ENCODE data around the gene SASH3.

SASH3 gene

DNA sequence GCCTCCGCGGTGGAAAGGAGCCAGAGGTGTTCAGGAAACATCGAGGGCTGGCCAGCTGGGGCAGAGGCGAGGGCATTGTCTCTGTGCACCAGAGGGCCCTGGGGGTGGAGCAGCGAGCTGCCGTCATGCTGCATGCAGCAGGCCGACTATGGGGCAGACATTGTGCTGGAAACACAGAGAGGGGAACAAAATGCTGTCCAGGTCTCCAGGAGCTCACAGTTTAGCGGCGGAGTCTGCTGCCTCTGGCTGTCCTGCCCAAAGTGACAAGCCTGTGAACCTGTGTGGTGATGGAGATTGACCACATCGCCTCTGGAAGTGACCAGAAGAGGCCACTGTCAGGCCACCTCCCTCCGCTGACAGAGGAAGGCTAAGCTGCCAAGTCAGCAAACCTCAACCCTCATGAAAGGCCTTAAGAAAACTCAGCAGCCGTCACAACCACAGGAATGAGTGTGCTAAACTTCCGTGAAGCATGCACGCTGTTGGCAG lies 20.1 kb upstream of the SASH3 start:
- DNase-seq (peak; percentile 52), ATAC-seq (peak; percentile 76)

DNA sequence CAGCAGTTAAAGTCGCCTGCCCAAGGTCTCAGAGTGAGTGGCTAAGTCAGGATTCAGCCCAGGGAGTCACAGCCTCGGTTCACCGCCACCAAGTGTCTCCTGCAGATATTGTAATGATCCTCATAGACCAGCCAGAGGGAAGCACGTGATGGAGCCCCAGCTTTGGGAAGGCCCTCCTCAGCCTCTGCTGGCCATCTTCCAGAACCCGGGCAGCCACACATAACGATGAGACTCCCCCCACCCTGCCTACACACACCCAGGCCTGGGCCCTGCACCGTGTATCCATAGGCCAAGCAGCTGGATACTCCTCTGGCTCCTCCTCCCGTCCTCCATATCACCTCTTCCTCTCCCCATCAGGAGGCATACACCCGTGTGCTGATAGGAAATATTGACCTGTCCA lies 19.6 kb upstream of the SASH3 start:
- no peak for ATAC-seq

GRCh38 chrX:129760981-129761380 lies 18.8 kb upstream of the SASH3 start:
- no peak for DNase-seq

More for the DNA sequence above, 19.6 kb upstream of the SASH3 start:
- no peak for DNase-seq

DNA sequence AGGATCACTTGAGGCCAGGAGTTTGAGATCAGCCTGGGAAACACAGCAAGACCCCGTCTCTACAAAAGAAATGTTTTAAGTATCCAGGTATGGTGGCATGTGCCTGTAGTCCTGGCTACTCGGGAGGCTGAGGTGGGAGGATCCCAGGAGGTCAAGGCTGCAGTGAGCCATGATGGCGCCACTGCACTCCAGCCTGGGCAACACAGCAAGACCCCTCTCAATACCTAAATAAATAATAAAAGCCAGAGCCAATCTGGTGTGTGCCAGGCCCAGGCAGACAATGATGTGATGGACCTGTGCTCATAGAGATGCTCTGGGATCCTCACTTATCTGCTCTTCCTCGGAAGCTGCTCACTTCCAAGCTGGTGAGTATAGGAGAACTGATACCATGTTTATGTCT lies 18.2 kb upstream of the SASH3 start:
- no peak for ATAC-seq

More at GRCh38 chrX:129760981-129761380, 18.8 kb upstream of the SASH3 start:
- ATAC-seq = no peak

DNA sequence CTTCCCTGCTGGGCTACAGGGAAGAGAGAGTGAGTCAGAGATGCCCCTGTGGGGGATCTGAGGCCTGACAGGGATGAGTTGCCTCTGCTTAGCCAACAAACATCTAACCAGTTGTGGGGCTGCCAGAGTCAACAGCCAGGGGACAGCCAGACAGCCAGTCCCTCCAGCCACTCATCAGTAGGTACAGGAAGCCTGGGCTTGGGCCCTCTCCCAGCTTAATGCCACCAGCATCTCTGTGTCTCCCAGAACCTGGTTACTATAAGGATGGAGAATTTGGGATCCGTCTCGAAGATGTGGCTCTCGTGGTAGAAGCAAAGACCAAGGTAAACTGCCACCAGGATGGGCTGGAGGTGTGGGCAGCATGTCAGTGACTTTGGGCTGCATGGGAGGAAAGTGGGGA lies 17.3 kb upstream of the SASH3 start:
- DNase-seq (no peak), ATAC-seq (no peak)

More for the DNA sequence above, 18.2 kb upstream of the SASH3 start:
- DNase-seq = no peak

- DNase-seq (no peak), ATAC-seq (no peak)
Measured at GRCh38 chrX:129763666-129764065, 16.1 kb upstream of the SASH3 start.

DNA sequence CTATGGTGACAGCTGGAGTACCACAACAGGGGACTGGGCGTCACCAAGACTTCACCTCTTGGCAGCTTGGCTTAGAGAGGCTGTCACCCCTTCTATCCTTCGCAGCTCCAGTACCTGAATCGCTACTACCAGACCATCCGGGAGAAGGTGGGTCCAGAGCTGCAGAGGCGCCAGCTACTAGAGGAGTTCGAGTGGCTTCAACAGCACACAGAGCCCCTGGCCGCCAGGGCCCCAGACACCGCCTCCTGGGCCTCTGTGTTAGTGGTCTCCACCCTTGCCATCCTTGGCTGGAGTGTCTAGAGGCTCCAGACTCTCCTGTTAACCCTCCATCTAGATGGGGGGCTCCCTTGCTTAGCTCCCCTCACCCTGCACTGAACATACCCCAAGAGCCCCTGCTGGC lies 11.6 kb upstream of the SASH3 start:
- DNase-seq = no peak
- ATAC-seq = no peak

GRCh38 chrX:129768586-129769466 lies 10.9 kb upstream of the SASH3 start:
- ATAC-seq = no peak
- DNase-seq = no peak

GRCh38 chrX:129769467-129770154 lies 10.1 kb upstream of the SASH3 start:
- DNase-seq = peak; percentile 66
- ATAC-seq = peak; percentile 84

DNA sequence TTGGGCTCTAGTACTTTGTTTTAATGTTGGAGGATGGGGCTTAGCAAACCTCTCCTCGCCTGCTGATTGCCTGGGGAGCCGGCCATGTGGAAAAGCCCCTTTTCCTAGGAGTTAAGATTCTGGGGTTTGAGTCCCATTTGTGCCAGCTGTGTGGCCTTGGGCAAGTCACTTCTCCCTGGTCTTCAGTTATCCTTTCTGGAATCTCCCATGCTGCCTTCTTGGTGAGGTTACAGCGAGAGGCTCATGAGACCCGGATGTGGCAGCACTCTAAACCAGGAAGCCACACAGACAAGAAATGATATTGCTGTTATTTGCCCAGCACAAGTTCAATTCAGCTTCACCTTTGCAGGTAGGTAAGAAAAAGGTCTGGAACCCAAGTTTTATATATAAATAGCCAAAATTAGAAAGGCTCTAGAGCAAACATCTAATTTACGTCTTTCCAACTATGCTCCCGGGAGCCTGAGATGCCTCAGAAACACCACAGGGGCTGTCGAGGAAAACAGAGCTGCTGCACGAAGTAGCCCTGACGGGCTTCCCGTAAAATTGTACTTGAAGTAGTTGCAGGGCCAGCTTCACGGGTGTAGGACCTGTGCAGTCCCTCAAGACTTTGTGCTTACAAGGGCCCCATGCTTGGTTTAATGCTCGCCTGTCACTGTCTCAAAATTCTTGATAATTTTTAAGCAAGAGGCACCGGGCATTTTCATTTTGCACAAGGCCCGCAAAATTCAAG lies 8.3 kb upstream of the SASH3 start:
- ATAC-seq (no peak), DNase-seq (no peak)

- peak; percentile 21 for ATAC-seq
- DNase-seq = peak; percentile 61
Measured at GRCh38 chrX:129772796-129773431, 6.8 kb upstream of the SASH3 start.

DNA sequence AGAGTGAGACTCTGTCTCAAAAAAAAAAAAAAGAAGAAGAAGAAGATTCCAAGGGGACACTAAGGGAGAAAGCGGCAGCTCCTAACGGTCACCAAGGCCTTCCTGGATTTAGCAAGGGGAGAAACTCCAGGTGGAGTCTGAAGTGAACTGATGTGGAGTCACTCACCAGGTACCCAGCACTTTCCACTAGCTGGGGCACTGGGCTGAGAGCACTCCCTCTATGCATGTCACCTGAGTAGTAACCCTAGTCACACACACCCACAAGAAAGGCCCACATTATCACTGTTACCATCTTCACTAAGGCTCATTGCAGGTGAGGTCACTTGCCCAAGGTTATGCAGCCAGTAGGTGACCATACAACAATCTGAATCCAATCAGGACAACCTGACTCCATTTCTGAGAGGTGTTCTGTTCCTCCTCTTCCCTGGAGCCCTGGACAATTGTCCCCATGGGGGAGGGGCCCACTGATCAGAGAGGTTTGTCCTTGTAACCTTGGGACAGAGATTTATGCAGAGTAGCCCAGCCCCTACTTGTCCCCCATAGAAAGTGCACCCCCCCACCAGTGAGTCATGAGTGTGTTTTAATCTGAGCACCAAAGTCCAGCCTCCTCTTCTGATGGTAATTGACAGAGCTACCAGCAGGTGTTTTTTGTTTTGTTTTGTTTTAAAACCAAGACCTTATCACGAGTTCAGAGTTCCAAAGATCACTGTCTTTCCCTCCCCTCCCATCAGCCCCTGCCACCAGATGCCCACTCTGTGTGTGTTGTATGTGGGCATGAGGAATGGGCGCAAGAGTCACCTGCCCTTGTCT lies 5.9 kb upstream of the SASH3 start:
- DNase-seq (peak; percentile 26), ATAC-seq (no peak)

DNA sequence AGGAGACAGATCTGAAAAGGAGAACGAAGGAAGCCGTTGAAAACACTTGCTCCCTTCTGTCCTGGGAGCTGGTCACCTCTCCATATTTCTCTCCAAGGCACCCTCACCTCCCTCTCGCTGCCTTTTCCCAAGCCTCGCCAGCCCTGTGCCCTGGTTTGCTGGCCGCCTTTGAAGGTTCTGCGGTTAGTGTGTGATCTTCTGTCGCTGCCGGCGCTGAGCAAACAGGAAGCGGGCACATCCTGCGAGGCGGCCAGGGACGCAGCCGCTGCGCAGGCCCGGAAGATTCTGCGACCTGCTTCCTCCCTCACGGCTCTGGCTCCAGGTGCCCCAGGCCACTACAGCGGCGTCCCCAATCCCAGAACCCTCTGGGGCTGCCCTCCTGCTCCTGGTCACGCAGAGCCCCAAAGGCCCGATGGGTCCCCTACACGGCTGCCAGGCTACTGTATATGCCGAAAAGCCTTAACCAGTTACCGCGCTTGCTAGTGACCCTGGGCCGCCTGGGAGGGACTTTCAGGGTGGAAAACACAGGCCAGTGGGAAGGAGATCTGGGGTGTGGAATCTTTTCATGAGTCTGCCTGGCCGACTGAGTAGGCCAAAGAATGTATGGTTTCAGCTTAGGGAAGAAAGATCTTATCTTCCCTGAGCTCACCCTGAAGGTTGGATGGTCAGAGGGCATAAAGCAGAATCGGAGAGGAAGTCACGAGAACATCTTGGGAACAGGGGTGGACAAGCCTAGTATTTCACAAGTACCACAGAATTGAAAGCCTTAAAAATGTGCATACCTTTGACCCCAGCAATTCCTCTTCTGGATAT lies 2.3 kb upstream of the SASH3 start:
- DNase-seq (peak; percentile 73), ATAC-seq (peak; percentile 31)

GRCh38 chrX:129779086-129779672 lies 570 bp upstream of the SASH3 start:
- ATAC-seq = no peak
- no peak for DNase-seq

DNA sequence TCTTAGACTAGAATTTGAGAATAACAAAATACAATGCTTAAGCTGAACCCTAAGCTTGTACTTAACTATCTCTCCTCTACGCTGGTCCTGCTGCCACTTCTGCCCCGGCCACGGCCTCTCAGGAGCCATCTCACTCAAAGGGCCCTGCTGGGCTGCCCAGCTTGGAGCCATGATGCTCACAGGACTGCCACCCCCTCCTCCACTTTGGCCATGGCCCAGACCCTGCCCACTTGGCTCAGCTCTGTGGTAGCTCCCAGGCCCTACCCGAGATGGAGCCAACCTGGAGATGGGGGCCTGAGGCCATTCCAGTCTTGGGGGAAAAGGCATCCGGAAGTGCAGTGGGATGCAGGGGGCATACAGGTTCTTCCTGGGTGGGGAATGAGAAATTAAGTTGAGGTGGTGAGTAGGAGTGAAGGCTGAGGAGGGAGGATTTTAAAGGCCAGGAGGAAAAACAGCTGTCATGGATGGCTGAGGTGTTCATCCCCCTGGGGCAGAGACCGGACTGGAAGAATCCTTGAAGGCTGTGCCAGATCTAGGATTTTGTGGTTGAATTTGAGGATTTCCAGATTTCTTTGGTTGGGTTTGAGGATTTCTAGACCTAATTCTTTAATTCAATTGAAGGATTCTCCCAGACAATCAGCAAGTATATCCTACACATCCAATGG lies 824 bp downstream of the SASH3 start:
- peak; percentile 28 for DNase-seq

GRCh38 chrX:129781134-129781672 lies 1.5 kb downstream of the SASH3 start:
- ATAC-seq (peak; percentile 92), DNase-seq (peak; percentile 79)

More for the DNA sequence above, 824 bp downstream of the SASH3 start:
- ATAC-seq = no peak

DNA sequence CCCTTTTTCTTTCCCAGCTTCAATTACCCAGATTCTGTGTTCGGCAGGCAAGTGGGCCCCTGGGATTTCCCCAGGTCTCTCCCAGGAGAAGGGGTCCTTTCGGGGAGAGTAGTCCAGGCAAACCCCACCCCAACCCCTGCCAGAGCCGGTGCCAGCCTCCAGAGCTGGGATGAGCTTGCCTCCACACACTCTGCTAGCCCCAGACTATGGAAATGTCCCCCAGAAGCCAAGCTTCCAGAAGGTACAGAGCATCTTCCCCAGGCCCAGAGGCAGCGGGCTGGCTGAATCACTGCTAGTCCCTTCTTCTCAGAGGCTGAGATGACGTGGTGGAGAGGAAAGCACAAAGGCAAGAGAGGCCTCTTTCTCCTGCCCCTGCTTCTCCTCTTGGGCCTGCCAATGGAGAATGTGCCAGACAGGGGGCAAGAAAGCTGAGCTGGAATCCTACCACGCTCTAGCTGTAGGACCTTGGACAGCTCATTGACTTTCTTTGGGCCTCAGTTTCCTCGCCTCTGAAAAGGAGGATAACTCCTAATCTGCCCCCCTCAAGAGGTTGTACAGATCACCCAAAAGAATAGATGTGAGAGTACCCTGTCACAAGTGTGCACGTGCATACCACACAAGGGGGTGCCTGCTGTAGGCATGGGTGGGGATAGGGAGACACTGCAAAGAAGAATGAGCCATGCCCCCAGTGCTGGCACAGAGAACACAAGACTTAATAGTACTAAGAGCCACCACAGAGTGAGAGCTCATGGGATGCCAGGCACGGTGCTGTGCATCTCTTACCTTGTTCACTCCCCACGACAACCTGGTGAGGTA lies 2.1 kb downstream of the SASH3 start:
- ATAC-seq (peak; percentile 24), DNase-seq (peak; percentile 46)

DNA sequence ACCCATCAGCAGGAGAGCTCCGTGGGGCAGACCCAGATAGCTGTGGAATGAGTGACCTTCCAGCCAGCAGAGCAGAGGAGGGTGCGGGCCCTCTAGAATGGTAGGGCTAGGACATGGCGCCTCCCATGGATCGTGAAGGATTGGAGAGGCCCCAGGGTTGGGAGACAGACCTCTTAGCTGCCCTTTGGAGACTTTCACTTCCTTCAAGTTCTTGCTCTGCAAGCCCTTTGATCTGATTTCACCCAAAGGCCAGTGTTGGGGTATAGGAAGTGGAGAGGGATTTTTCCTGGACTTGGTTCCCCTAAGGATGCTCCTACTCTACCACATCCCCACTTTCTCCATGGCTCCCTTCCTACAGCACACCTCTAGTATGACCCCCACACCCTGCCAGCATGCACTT lies 3.0 kb downstream of the SASH3 start:
- DNase-seq (no peak), ATAC-seq (no peak)
